Fibroblast of lung (primary cell): Measurements from ENCODE around the gene NDC1.

Experiments
- CTCF ChIP-seq, 2 donors: IDR thresholded peaks in 1 of 2; conservative IDR thresholded peaks in 1 of 2; 1 replicate in 1 of 2; 2 replicates in 1 of 2; pipeline ENCODE4 v1.5.1; 2011 to 2012; ENCODE audit warnings: low read length in 2 of 2, control low read depth in 1 of 2, inconsistent platforms in 1 of 2, low read depth in 1 of 2, mild to moderate bottlenecking in 1 of 2
- EZH2 ChIP-seq: IDR thresholded peaks from 2 replicates; pipeline ENCODE4 v1.5.1; 2012; ENCODE audit warnings: low read length, control low read depth, mild to moderate bottlenecking; ENCODE audit errors: missing control alignments

- TF ChIP-seq CTCF (conservative IDR thresholded peaks at IDR 0.05 in 1 of 2, IDR thresholded peaks at IDR 0.05 in 1 of 2; ENCODE audit: low read depth in 1 of 2, low read length in 2 of 2) = no peak
- TF ChIP-seq EZH2 = no peak
Observed at GRCh38 chr1:53739109-53739681, 98.9 kb downstream of the NDC1 start, which contains the start of gene GLIS1.
